Measurements from ENCODE around the gene PRSS33.

PRSS33 gene

DNA sequence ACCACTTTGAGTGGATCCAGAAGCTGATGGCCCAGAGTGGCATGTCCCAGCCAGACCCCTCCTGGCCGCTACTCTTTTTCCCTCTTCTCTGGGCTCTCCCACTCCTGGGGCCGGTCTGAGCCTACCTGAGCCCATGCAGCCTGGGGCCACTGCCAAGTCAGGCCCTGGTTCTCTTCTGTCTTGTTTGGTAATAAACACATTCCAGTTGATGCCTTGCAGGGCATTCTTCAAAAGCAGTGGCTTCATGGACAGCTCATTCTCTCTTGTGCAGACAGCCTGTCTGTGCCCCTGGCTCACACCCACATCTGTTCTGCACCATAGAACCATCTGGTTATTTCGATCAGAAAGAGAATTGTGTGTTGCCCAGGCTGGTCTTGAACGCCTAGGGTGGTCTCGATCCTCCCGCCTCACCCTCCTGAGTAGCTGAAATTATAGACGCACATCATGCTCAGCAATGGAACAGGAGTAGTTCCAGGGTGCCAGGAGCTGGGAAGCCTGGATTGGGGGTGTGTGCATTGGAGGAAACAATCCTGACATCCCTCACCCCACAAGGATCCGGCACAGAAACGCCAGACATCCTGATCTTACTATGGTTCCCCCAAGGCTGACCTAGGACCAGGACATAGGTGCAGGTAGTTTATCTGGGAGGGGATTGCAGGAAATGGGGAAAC, 34.3 kb upstream of the PRSS33 start:
- in situ Hi-C loops (cut with MboI; ENCODE audit: low sequenced_read_pairs) = no loop called here

DNA sequence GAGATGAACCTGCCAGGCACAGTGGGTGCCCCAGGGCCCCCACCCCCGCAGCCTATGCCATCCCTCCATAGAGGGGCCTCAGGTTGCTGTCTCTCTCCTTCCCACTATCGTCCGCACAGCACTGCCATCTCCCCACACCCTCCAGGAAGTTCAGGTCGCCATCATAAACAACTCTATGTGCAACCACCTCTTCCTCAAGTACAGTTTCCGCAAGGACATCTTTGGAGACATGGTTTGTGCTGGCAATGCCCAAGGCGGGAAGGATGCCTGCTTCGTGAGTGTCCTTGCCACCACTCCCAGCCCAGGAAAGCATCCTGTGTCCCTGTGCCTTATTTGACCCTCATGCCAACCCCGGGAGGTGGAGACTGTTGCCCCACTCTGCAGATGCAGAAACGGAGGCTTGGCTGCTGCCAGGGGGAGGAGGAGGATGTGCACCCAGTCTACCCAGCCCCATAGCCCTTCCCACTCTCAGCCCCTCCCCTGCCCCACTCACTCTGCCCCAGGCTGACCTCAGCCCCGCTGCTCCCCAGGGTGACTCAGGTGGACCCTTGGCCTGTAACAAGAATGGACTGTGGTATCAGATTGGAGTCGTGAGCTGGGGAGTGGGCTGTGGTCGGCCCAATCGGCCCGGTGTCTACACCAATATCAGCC, 33.6 kb upstream of the PRSS33 start:
- in situ Hi-C loops (cut with MboI; ENCODE audit: low sequenced_read_pairs) = no loop called here

DNA sequence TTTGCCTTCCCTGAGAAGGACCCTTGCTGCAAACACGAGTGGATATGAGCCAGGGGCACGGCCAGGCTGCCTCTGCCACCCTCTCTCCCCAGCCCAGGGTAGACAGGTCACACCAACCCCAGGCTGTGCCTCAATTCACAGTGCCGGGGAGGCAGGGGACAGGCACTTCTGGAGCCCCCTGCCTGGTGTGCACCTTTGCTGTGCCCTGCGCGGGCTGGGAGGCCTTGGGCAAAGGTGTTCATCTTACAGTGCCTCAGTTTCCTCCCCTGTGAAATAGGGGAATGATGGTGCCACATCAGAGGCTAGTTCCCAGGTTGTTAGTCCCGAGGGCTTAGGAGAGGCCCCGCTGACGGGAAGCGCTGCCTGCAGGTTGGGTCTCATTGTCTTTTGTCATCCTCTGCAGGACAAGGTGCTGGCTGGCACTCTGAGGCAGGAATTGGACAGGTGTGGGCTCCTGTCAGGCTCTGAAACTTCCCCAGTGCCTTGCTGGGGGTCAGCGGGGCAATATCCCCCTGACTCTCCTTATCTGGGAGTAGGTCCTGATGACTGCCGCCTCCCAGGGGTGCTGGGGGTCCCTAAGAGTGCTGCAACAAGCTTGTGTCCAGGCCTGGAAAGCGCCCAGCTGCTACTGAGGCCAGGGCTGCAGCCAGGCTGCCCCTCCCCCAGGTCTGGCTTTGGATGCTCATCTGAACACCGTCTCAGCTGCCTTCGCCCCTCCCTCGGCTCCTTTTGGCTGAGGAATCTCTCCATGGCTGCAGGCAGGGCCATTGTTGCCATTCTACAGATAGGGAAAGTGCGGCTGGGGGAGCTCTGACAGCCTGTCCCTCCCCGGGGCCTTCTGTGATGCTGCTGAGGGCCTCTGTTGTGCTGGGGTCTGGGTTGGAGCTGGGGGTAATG, 32.8 kb upstream of the PRSS33 start:
- in situ Hi-C loops (cut with MboI; ENCODE audit: low sequenced_read_pairs) = no loop called here

DNA sequence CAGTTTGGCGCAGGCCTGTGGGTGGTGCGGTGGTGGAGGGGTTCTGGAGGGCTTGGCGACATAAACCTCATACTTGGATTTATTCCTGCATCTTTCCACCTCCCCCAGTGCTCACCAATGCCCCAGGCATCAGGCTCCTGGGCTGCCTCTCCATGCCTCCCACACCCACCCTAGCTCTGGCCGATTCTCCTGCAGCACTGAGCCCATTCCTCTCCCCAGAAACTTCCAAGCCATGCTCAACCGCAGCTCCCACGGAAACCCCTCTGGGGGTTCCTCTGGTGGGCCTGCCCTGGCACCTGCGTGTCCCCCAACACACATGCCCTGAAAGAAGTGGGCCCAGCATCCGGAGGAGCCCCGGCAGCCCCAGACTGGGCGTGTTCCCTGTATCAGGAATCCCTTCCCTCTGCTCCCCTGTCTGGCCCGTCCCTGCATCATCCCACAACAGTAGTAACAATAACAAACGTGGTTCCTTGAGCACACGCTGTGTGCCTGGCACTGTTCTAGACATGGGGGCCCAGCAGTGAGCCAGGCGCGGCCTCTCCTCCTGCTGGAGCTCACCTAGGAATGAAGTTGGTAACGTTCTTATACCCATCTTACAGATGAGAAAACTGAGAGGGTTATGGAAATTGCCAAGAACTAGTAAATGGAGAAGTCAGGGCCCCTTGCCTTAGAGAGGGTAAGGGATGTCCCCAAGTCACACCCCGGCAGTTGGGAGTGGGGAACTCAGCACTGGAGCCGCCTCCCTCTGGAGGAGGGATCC, 32.0 kb upstream of the PRSS33 start:
- in situ Hi-C loops (cut with MboI; ENCODE audit: low sequenced_read_pairs) = no loop called here

- in situ Hi-C loops (cut with MboI; ENCODE audit: low sequenced_read_pairs) = no loop called here
Measured at GRCh38 chr16:2818272-2818876, 31.0 kb upstream of the PRSS33 start.

DNA sequence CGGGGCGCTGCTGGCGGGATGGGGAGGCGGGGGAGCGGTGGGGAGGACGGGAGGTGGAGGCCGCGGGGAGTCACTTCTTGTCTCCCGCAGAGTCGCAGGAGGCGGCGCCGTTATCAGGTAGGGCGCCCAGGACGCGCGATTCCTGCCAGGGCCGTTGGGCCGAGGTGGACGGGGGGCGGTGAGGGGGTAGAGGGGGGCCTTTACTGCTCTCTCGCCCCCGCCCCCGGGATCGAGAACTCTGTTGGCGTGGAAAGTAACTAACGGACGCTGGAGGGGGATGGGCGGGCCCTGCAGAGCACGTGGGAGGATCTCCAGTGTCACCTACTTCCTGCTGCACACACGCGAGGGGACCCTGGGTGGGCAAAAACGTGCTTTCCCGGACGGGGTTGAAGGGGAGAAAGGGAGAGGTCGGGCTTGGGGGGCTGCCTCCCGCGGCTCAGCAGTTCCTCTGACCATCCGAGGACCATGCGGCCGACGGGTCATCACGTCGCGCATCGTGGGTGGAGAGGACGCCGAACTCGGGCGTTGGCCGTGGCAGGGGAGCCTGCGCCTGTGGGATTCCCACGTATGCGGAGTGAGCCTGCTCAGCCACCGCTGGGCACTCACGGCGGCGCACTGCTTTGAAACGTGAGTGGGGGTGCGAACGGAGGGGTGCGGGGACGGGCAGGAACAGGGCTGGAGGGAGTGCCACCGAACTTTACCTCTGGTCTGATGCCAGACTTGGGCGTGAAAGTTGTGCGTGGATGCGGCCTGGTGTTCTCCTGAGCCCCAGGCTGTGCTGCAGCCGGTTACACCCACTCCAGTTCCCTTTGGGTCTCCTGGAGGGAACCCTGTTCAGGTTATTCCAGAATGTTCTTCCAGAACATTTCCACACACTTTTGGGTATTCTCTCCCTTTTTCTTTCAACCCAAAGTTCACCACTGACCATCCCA, 30.2 kb upstream of the PRSS33 start:
- in situ Hi-C loops (cut with MboI; ENCODE audit: low sequenced_read_pairs) = no loop called here

- in situ Hi-C loops (cut with MboI; ENCODE audit: low sequenced_read_pairs) = no loop called here
Measured at GRCh38 chr16:2816751-2817339, 29.5 kb upstream of the PRSS33 start, which contains the start of gene PRSS21. Gene PRSS21 (plus strand): TSS chr16:2817237. CDS start chr16:2817269, 32 bp downstream.

DNA sequence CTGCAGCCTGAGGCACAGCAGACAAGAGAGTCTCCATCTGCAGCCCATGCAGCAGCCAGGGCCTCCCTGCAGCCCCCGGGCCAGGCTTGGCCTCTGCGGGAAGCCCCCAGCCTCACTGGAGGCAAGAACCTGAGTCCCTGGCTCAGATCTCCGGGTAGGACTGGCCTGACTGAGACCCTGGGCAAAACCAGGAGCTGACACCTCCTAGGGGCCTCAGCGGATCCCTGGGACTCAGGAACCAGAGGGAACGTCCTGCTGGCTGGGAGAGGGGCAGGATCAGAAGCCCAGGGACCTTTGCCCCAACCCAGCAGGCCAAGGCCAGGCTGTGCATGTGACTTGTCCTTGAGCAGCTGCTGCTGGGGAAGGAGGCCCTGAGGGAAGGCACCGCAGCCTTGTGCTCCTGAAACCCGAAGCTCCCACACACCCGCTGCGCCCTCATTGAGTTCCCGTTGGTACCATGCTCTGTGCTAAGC, 28.0 kb upstream of the PRSS33 start:
- in situ Hi-C loops (cut with MboI; ENCODE audit: low sequenced_read_pairs) = no loop called here

- in situ Hi-C loops (cut with MboI; ENCODE audit: low sequenced_read_pairs) = no loop called here
Measured at GRCh38 chr16:2814551-2815298, 27.4 kb upstream of the PRSS33 start.

- in situ Hi-C loops (cut with MboI; ENCODE audit: low sequenced_read_pairs) = no loop called here
Measured at GRCh38 chr16:2813771-2814221, 26.4 kb upstream of the PRSS33 start.

DNA sequence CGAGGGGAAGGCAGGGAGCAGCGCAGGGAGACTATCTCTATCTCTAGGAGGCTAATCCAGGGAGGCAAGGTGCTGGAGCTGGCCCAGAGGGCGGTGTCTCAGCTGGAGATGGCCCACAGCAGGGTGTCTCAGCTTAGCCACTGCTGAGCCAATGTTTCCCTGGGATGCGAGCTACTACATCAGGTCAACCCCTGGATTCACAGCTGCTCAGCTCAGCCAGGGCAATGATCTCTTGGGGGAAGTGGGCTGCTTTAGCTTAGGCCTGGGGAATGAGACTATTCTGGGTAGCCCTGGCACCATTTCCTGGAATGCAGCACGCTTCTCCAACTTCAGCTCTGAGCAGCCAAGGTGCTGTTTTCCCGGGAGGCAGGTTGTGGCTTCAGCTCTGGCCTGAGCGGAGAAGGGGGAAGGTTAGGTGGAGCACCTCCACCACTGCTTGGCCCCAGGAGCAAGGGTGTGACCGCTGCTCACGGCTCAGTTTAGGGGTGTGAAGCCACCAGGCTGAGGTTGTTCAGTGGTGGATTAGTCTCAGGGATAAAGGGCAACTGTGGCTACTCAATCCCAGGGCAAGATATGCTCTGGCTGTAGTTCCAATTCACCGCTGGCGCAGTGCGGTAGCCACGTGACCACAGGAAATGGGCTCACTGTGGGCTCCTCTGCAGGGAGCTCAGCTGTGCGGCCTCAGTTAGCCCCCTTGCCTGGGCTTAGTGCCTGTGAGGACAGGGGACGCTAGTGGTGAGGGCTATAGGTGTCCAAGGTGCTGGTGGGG, 24.5 kb upstream of the PRSS33 start:
- in situ Hi-C loops (cut with MboI; ENCODE audit: low sequenced_read_pairs) = no loop called here

DNA sequence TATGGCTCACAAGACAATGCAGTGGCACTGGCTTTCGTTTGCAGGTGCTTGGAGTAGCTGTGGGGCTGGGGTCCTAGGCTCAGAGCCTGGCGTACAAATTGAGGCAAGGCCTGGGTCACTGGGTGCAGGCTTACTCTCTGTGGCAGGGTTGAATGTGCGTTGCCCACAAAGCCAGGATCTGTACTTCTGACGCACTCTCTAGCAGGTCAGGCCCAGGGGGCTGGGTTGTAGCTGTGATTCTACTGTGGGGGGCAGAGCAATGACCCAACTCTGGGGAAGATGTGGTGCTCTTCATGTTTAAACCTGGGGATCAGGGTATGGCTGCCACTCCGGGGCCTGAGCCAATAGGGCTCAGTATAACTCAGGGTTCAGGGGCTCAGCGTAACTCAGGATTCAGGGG, 23.3 kb upstream of the PRSS33 start:
- in situ Hi-C loops (cut with MboI; ENCODE audit: low sequenced_read_pairs) = no loop called here

GRCh38 chr16:2809149-2809760, 21.9 kb upstream of the PRSS33 start:
- in situ Hi-C loops (cut with MboI; ENCODE audit: low sequenced_read_pairs) = no loop called here

DNA sequence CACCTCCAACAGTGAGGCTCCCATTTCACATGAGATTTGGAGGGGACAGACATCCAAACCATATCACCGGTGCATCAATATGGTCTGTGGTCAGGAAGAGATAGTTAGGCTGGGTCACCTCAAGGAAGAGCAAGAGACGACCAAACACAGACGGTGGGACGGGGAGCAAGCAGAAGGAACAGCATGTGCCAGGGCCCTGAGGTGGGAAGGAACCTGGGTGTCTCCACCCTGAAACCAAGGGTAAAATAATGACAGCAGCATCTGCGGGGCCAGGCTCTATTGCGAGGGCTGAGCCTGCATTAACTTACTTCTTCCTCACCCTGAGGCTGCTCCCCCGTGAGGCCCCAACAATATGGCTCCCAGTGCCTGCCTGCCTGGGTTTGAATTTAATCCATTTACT, 20.8 kb upstream of the PRSS33 start:
- in situ Hi-C loops (cut with MboI; ENCODE audit: low sequenced_read_pairs) = no loop called here

DNA sequence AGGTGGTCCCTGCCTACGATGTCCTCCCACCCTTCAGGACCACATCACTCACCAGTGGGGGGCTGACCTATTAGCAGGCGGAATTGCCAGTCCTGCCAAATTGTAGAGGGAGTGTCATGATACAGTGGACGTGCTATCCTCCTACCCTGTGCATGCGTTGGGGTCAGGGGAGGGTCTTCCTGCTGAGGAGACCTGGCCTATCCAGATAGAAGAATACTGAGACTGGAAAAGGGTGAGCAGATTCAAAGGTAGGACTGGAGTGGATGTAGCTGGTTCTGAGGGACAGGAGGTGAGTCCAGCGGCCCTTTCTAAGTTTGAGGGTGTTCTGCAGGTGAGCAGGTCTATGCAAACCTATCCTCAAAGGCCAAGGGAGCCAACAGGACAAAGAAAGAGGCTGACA, 18.9 kb upstream of the PRSS33 start:
- in situ Hi-C loops (cut with MboI; ENCODE audit: low sequenced_read_pairs) = no loop called here

- in situ Hi-C loops (cut with MboI; ENCODE audit: low sequenced_read_pairs) = no loop called here
Measured at GRCh38 chr16:2804728-2805127, 17.4 kb upstream of the PRSS33 start.
